HepG2 (cell line): ENCODE results near the gene SREBF1. TPM values are rescaled to one million over a fixed set of nuclear protein-coding genes. Genes with fewer than 3 reads are reported as not detected.
A peak's percentile ranks its signal among the peaks of the same experiment; 100 is the strongest.

Experiments
- ARNT ChIP-seq: fragments of 450-650 bp; IDR thresholded peaks from 2 replicates; pipeline ENCODE4 v1.6.1; 2017
- BCL6 ChIP-seq: IDR thresholded peaks from 2 replicates; pipeline ENCODE4 v1.6.1; 2016; ENCODE audit warnings: missing genetic modification reagents, missing compliant biosample characterization
- CBFB ChIP-seq: sonication (generic); formaldehyde crosslinking; IDR thresholded peaks from 2 replicates; pipeline ENCODE4 v1.4.0; 2020; ENCODE audit warnings: missing genetic modification reagents
- DNMT1 ChIP-seq: sonication (generic); formaldehyde crosslinking; IDR thresholded peaks from 2 replicates; pipeline ENCODE4 v1.5.1; 2020; ENCODE audit warnings: mild to moderate bottlenecking, missing genetic modification reagents
- ESRRA ChIP-seq: sonication (generic); formaldehyde crosslinking; IDR thresholded peaks from 2 replicates; pipeline ENCODE4 v1.5.1; 2020; ENCODE audit warnings: mild to moderate bottlenecking, low read depth, missing genetic modification reagents
- MZF1 ChIP-seq: sonication (generic); formaldehyde crosslinking; IDR thresholded peaks from 2 replicates; pipeline ENCODE4 v1.8.1; 2023; ENCODE audit warnings: mild to moderate bottlenecking, missing genetic modification reagents, borderline replicate concordance
- NCOR1 ChIP-seq: fragments of 200-600 bp; sonication (generic); IDR thresholded peaks from 2 replicates; pipeline ENCODE4 v1.7.0; 2017; ENCODE audit warnings: antibody characterized with exemption, low read length, borderline replicate concordance
- NFYB ChIP-seq: sonication (generic); formaldehyde crosslinking; IDR thresholded peaks from 2 replicates; pipeline ENCODE4 v1.4.0; 2020; ENCODE audit warnings: missing genetic modification reagents
- RFXAP ChIP-seq: sonication (generic); formaldehyde crosslinking; IDR thresholded peaks from 2 replicates; pipeline ENCODE4 v1.4.0; 2020; ENCODE audit warnings: missing genetic modification reagents, borderline replicate concordance
- SMYD3 ChIP-seq: sonication (generic); formaldehyde crosslinking; IDR thresholded peaks from 2 replicates; pipeline ENCODE4 v1.8.1; 2023; ENCODE audit warnings: mild to moderate bottlenecking, missing genetic modification reagents
- STAT5B ChIP-seq: sonication (generic); formaldehyde crosslinking; IDR thresholded peaks from 2 replicates; pipeline ENCODE4 v1.4.0; 2020; ENCODE audit warnings: missing genetic modification reagents
- TMF1 ChIP-seq: sonication (generic); formaldehyde crosslinking; IDR thresholded peaks from 2 replicates; pipeline ENCODE4 v1.8.1; 2022; ENCODE audit warnings: low read depth, missing genetic modification reagents
- ZBTB3 ChIP-seq: sonication (generic); formaldehyde crosslinking; IDR thresholded peaks from 2 replicates; pipeline ENCODE4 v1.4.0; 2020; ENCODE audit warnings: low read depth, mild to moderate bottlenecking, moderate library complexity, missing genetic modification reagents, borderline replicate concordance
- ZBTB38 ChIP-seq: sonication (generic); formaldehyde crosslinking; IDR thresholded peaks from 2 replicates; pipeline ENCODE4 v1.5.1; 2020; ENCODE audit warnings: mild to moderate bottlenecking, missing genetic modification reagents
- ZBTB7B ChIP-seq: sonication (generic); formaldehyde crosslinking; IDR thresholded peaks from 2 replicates; pipeline ENCODE4 v1.4.0; 2020; ENCODE audit warnings: missing genetic modification reagents
- ZNF12 ChIP-seq: sonication (generic); formaldehyde crosslinking; IDR thresholded peaks from 2 replicates; pipeline ENCODE4 v1.5.0; 2020; ENCODE audit warnings: missing genetic modification reagents
- ZNF17 ChIP-seq: sonication (generic); formaldehyde crosslinking; IDR thresholded peaks from 2 replicates; pipeline ENCODE4 v1.5.0; 2020; ENCODE audit warnings: mild to moderate bottlenecking, missing genetic modification reagents
- ZNF20 ChIP-seq: sonication (generic); formaldehyde crosslinking; IDR thresholded peaks from 2 replicates; pipeline ENCODE4 v1.4.0; 2020; ENCODE audit warnings: mild to moderate bottlenecking, moderate library complexity, missing genetic modification reagents
- ZNF556 ChIP-seq: sonication (generic); formaldehyde crosslinking; IDR thresholded peaks from 2 replicates; pipeline ENCODE4 v1.4.0; 2020; ENCODE audit warnings: mild to moderate bottlenecking, missing genetic modification reagents, borderline replicate concordance
- ZNF564 ChIP-seq: sonication (generic); formaldehyde crosslinking; IDR thresholded peaks from 2 replicates; pipeline ENCODE4 v1.8.1; 2023; ENCODE audit warnings: mild to moderate bottlenecking, missing genetic modification reagents
- ZNF672 ChIP-seq: sonication (generic); formaldehyde crosslinking; IDR thresholded peaks from 2 replicates; pipeline ENCODE4 v1.8.1; 2022; ENCODE audit warnings: missing genetic modification reagents
- ZNF75D ChIP-seq: sonication (generic); formaldehyde crosslinking; IDR thresholded peaks from 2 replicates; pipeline ENCODE4 v1.8.1; 2023; ENCODE audit warnings: missing genetic modification reagents, mild to moderate bottlenecking, borderline replicate concordance
- ZNF773 ChIP-seq: sonication (generic); formaldehyde crosslinking; IDR thresholded peaks from 2 replicates; pipeline ENCODE4 v1.4.0; 2020; ENCODE audit warnings: missing genetic modification reagents, borderline replicate concordance
- ZNF792 ChIP-seq: IDR thresholded peaks from 2 replicates; pipeline ENCODE4 v1.6.1; 2016
- polyA plus RNA-seq, 8 experiments: library from polyadenylated mRNA; depleted of rRNA in 3 of 8; stranded (reverse) in 7 of 8; unstranded in 1 of 8; fragments of >200 nt; fragmentation: Illumina TruSeq in 4 of 8; extraction: Trizol in 4 of 8; gene quantifications; 2 replicates each; pipeline versions ENCODE4 v1.2.1 to v1.2.3, GENCODE V29; 2011 to 2016; ENCODE audit warnings: low read depth in 4 of 8, missing spikeins in 1 of 8, mixed read lengths in 1 of 8; ENCODE audit not compliant: insufficient read depth in 1 of 8
- total RNA-seq, 5 experiments: library from RNA; depleted of rRNA; stranded (reverse); fragments of >200 nt; fragmentation: Illumina TruSeq; extraction: Trizol; gene quantifications; 2 replicates each; pipeline ENCODE4 v1.2.3, GENCODE V29; 2016; ENCODE audit warnings: low read depth in 1 of 5
- TF ChIP-seq, protein P1 (sequence below): sonication (generic); formaldehyde crosslinking; IDR thresholded peaks from 2 replicates; pipeline ENCODE4 v1.4.0; 2020; ENCODE audit warnings: missing genetic modification reagents
- TF ChIP-seq, protein P2 (sequence below): conservative IDR thresholded peaks from 2 replicates; pipeline ENCODE4 v1.6.1; 2018; ENCODE audit warnings: missing genetic modification reagents
- TF ChIP-seq, protein P3 (sequence below): sonication (generic); IDR thresholded peaks from 2 replicates; pipeline ENCODE4 v1.6.1; 2016; ENCODE audit warnings: low read depth, borderline replicate concordance

SREBF1 gene
- total and polyA plus RNA-seq, 2 of the 13 experiments (the other 11 are each of a cell fraction or from before 2014, with no cell fraction given) = 34.3 to 38.0 TPM

DNA sequence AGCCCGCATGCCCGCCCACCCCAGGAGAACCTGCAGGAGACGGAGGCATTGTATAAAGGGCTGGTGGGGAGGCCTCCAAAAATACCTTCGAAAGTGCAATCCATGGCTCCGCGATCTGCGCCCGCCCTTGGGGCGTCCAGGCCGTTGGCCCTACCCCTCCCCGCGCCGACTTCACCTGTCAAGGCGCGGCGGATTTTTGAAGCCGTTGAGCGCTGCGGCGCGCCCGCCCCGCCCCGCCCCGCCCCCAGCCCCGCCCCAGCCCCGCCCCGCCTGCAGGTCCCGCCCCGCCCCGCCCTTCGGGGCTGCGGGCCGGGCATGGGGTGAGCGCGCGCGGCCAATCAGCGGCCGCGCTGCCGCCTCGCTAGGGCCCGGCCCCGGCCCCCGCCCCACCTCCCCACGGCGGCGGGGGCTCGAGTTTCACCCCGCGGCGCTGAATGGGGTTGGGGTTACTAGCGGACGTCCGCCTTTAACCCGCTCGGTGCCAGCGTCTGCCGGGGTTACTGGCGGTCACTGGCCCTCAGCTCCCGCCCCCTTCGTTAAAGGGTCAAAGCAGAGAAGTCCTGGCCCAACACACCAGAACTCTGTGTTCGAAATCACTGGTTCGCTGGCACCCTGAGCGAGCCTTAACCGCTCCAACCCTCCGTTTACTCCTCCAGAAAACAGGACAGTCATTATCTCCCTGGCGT, 13.2 kb downstream of the SREBF1 start (continued):
- TF ChIP-seq ZNF564 (no peak), NCOR1 (peak; percentile 81; the same call in 1 of the 2 replicates), ZBTB7B (peak; percentile 58; the same call in 1 of the 2 replicates), RFXAP (CRISPR knock-in tag) (peak; percentile 28; the same call in 1 of the 2 replicates), ZNF75D (CRISPR knock-in tag) (no peak), STAT5B (no peak), DNMT1 (no peak), ZBTB38 (CRISPR knock-in tag) (no peak), ZNF773 (CRISPR knock-in tag) (no peak), NFYB (CRISPR knock-in tag) (0 out of 2 replicates have a peak, but pooled peaks have one; percentile 19), ZNF672 (CRISPR knock-in tag) (no peak), TMF1 (CRISPR knock-in tag) (0 out of 2 replicates have a peak, but pooled peaks have one; percentile 5), ZNF17 (CRISPR knock-in tag) (no peak), ZNF792 (peak; percentile 40; the same call in 1 of the 2 replicates), ZNF20 (no peak), ZBTB3 (CRISPR knock-in tag) (no peak), ESRRA (CRISPR knock-in tag) (no peak), BCL6 (peak; percentile 77), MZF1 (CRISPR knock-in tag) (no peak), ZNF12 (CRISPR knock-in tag) (peak; percentile 17; the same call in 1 of the 2 replicates), ARNT (no peak), SMYD3 (CRISPR knock-in tag) (no peak), ZNF556 (0 out of 2 replicates have a peak, but pooled peaks have one; percentile 44), CBFB (no peak)
- TF ChIP-seq, protein P1, sequence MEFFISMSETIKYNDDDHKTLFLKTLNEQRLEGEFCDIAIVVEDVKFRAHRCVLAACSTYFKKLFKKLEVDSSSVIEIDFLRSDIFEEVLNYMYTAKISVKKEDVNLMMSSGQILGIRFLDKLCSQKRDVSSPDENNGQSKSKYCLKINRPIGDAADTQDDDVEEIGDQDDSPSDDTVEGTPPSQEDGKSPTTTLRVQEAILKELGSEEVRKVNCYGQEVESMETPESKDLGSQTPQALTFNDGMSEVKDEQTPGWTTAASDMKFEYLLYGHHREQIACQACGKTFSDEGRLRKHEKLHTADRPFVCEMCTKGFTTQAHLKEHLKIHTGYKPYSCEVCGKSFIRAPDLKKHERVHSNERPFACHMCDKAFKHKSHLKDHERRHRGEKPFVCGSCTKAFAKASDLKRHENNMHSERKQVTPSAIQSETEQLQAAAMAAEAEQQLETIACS = no peak
- TF ChIP-seq, protein P2, sequence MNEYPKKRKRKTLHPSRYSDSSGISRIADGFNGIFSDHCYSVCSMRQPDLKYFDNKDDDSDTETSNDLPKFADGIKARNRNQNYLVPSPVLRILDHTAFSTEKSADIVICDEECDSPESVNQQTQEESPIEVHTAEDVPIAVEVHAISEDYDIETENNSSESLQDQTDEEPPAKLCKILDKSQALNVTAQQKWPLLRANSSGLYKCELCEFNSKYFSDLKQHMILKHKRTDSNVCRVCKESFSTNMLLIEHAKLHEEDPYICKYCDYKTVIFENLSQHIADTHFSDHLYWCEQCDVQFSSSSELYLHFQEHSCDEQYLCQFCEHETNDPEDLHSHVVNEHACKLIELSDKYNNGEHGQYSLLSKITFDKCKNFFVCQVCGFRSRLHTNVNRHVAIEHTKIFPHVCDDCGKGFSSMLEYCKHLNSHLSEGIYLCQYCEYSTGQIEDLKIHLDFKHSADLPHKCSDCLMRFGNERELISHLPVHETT = no peak
- TF ChIP-seq, protein P3, sequence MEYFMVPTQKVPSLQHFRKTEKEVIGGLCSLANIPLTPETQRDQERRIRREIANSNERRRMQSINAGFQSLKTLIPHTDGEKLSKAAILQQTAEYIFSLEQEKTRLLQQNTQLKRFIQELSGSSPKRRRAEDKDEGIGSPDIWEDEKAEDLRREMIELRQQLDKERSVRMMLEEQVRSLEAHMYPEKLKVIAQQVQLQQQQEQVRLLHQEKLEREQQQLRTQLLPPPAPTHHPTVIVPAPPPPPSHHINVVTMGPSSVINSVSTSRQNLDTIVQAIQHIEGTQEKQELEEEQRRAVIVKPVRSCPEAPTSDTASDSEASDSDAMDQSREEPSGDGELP = no peak
